AG09319 (cell line): ENCODE results near the gene UBE2V1.
"Not testable (repeated sequence)": the region's sequence is repeated elsewhere in the genome, so short reads cannot be mapped to it uniquely, and the experiment has no call there.

Experiments used
- DNase-seq: peaks from one replicate; pipeline ENCODE4 v3.0.0-alpha.2; 2010; ENCODE audit warnings: low read depth; ENCODE audit errors: extremely low read depth
- CTCF ChIP-seq: IDR thresholded peaks from 2 replicates; pipeline ENCODE4 v1.5.1; 2011; ENCODE audit warnings: low read depth, mild to moderate bottlenecking, inconsistent platforms, low read length, moderate library complexity

The UBE2V1 gene

GRCh38 chr20:50071039-50071888 is 41.7 kb downstream of the UBE2V1 start:
- TF ChIP-seq CTCF = no peak; the same call in none of the 2 replicates
- DNase-seq = no peak

- DNase-seq = no peak
- no peak; the same call in 1 of the 2 replicates for TF ChIP-seq CTCF
Measured at GRCh38 chr20:50070361-50070760, 42.6 kb downstream of the UBE2V1 start.

- no peak for DNase-seq
- TF ChIP-seq CTCF = no peak
Measured at GRCh38 chr20:50068041-50068651, 44.8 kb downstream of the UBE2V1 start.

GRCh38 chr20:50067461-50067860 is 45.5 kb downstream of the UBE2V1 start:
- no peak for DNase-seq
- no peak for TF ChIP-seq CTCF

- TF ChIP-seq CTCF = no peak
- DNase-seq = no peak
Measured at GRCh38 chr20:50067018-50067417, 45.9 kb downstream of the UBE2V1 start.

GRCh38 chr20:50066161-50066834 is 46.7 kb downstream of the UBE2V1 start:
- no peak for DNase-seq
- no peak for TF ChIP-seq CTCF

- no peak for DNase-seq
- TF ChIP-seq CTCF = no peak
Measured at GRCh38 chr20:50065325-50065615, 47.7 kb downstream of the UBE2V1 start.

- not testable (repeated sequence) for DNase-seq
Measured at GRCh38 chr20:50063763-50064162, 49.2 kb downstream of the UBE2V1 start.
